GM21723 (cell line): ENCODE results near the gene KCNT1.

Source experiments
- ATAC-seq: cut with Tn5 transposase; IDR thresholded peaks from one replicate; pipeline ENCODE4 v1.9.1; 2021; ENCODE audit warnings: mild to moderate bottlenecking, moderate library complexity; ENCODE audit not compliant: unreplicated experiment

The KCNT1 gene

DNA sequence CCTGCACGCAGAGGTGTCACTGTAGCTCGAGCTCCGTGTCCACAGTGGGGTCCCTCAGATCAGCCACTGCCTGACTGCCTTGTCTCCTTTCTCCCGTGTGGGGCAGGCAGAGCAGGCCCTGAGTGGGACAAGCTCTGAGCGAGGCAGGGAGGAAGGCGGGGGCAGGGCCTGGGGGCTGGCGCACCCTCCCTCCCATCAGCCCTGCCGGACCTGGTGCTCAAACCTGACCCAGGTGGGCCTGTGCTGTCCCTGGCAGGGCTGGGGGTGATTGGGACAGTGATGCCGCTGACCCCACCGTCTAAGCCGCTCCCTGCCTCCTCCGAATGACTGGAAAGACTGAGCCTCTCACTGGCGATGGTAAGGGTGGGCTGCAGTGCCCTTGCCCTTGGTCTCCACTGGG is 60.9 kb downstream of the KCNT1 start:
- ATAC-seq, result no peak

- no peak for ATAC-seq
These were observed 61.9 kb downstream of the KCNT1 start for GRCh38 chr9:135763716-135764446.

GRCh38 chr9:135764731-135765130 is 62.7 kb downstream of the KCNT1 start:
- ATAC-seq, result no peak

DNA sequence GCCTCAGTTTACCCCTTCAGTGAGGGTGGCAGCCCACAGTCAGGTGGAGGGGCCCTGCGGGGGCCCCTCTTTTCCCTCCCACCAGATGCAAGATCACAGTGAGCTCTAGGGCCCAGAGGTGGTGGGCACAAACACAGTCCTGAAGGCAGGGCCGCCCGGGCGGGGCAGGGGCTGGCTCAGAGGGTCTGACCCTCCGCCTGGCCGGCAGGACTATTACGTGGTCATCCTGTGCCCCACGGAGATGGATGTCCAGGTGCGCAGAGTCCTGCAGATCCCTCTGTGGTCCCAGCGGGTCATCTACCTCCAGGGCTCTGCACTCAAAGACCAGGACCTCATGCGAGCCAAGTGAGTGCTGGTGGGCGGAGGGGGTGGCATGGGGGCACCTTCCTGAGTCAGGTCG is 63.4 kb downstream of the KCNT1 start:
- no peak for ATAC-seq

DNA sequence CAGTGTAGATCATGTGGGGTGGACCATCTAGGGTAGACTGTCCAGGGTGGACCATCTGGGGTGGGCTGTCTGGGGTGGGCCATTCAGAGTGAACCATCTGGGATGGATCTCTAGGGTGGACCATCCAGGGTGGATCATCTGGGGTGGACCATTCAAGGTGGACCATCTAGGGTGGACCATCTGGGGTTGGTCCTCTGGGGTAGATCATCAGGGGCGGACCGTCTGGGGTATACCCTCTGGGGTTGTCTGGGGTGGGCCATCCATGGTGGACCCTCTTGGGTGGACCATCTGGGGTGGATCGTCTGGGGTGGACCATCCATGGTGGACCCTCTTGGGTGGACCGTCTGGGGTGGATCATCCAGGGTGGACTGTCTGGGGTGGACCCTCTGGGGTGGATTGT is 64.3 kb downstream of the KCNT1 start:
- no peak for ATAC-seq

- ATAC-seq, result no peak
These were observed 64.7 kb downstream of the KCNT1 start for GRCh38 chr9:135766707-135767106.

DNA sequence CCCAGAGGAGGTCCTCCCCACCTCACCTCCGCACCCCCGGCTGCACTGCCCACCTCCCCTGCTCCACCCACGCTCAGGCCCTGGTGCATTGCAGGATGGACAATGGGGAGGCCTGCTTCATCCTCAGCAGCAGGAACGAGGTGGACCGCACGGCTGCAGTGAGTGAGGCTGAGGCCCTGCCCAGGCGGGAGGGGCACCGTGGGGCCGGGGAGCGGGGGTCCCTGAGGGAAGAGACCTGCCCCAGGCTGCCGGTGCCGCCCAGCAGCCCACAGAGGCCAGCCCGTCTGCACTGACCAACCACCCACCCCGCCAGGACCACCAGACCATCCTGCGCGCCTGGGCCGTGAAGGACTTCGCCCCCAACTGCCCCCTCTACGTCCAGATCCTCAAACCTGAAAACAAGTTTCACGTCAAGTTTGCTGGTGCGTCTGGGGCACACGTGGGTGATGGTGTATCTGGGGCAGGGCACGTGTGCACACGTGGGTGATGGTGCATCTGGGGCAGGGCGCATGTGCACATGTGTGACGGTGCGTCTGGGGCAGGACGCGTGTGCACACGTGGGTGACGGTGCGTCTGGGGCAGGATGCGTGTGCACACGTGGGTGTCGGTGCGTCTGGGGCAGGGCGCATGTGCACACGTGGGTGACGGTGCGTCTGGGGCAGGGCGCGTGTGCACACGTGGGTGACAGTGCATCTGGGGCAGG is 66.7 kb downstream of the KCNT1 start:
- ATAC-seq, result no peak

- no peak for ATAC-seq
These were observed 67.7 kb downstream of the KCNT1 start for GRCh38 chr9:135769489-135770202.

DNA sequence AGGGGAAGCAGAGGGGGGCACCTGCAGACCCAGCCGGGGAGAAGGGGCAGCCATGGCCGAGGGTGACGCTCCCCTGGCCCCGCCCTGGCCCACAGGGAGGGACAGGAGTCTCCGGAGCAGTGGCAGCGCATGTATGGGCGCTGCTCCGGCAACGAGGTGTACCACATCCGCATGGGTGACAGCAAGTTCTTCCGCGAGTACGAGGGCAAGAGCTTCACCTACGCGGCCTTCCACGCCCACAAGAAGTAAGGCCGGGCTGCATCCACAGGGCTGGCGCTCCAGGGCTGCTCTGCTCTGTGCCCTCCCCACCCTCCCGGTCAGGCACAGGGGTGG is 68.2 kb downstream of the KCNT1 start:
- no peak for ATAC-seq

GRCh38 chr9:135770771-135771170 is 68.8 kb downstream of the KCNT1 start:
- no peak for ATAC-seq

- no peak for ATAC-seq
These were observed 69.5 kb downstream of the KCNT1 start for GRCh38 chr9:135771401-135772051.

- no peak for ATAC-seq
These were observed 70.2 kb downstream of the KCNT1 start for GRCh38 chr9:135772056-135772646.

DNA sequence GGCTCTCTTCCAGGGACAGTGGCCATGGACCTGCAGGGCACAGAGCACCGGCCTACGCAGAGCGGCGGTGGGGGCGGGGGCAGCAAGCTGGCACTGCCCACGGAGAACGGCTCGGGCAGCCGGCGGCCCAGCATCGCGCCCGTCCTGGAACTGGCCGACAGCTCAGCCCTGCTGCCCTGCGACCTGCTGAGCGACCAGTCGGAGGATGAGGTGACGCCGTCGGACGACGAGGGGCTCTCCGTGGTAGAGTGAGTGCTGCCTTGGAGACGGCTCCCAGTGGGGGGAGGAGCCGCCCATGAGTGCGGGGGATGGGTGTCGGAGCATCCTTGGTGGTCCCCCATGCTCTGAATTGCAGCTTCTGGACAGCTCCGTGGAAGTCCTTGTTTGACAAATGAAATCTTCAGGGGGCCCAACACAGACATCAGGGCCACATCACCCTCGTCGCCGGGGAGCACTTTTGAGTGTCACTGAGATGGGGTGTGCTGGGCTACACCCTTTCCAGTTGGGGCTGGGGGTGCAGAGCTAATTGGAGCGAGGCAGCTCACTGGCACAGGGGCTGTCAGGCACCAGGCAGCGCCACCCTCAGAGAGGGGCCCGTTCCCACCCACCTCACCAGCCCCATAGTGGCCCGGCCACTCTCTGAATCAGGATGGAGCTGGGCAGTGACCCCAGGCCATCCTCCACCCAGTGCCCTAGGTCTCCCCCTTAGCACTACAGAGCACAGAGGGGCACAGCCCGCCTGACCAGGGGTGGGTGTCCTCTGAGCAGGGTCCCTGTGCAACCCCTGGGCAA is 70.9 kb downstream of the KCNT1 start:
- no peak for ATAC-seq

DNA sequence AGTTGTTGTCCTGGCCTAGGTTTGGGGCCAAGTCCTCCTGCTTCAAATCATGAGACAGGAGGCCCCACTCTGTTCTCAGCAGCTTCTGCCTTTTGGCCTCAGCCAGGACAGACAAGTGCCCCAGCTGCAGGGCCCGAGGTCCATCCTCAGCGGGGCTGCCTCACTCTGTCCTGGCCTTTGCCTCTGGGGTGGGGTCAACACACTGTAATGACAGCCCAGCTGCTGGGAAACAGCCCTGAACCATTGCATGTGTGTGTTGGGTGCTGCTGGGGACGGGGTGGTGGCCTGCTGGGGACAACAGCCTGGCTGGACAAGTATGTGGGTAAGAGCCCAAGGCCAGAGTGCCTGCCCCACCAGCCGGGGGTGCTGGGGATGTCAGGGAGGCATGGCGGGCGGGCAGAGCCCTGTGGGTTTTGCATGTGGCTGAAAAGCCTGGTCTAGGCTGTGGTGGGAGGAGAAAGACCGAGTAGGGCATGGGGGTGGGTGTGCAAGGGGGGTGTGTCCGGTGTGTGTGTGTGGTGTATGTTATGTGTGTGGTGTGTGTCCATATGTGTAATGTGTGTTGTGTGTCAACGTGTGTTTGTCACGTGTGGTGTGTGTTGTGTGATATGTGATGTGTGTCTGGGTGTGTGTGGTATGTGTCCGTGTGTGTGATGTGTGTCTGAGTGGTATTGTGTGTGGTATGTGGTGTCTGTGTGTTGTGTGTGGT is 71.7 kb downstream of the KCNT1 start:
- no peak for ATAC-seq

GRCh38 chr9:135774239-135774747 is 72.3 kb downstream of the KCNT1 start:
- no peak for ATAC-seq

DNA sequence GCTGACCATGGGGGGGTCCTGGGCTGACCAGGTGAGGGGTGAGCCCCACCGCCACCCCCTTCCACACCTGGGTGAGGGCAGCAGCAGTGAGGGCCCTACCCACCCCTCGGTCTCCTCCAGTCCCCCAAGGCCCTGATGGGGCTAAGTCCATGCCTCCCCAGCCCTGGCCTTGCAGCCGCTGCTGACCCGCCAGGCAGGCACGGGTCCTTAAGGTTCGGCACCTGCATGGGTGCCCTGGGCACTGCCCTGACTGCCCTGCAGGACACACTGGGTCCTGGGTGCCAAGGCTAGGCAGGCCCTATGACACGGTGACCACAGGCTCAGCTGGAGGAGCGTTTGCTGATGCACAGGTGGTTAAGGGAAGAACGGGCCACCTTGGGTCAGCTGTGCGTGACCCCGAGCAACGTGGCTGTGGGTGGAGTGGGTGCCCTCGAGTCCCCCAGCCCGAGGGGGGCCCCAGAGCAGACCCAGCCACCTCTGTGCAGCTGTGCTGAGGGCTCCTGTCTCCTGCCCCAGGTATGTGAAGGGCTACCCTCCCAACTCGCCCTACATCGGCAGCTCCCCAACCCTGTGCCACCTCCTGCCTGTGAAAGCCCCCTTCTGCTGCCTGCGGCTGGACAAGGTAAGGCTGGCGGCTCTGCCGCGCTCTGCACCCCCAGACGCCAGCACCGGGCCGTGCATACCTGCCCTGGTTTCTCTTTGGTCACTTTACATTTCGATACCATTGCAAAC is 73.0 kb downstream of the KCNT1 start:
- ATAC-seq, result no peak

- ATAC-seq, result no peak
These were observed 73.9 kb downstream of the KCNT1 start for GRCh38 chr9:135775911-135776310.

- no peak for ATAC-seq
These were observed 75.1 kb downstream of the KCNT1 start for GRCh38 chr9:135776893-135777622.
